TTC549 (cell line): Measurements from ENCODE around the gene TRIM15.

Experiments used
- FAIRE-seq: peaks from 2 replicates; lab custom pipeline; 2012; peaks lifted over from hg19 to GRCh38; lab: Jason Lieb, UNC

Gene TRIM15

GRCh38 chr6:30145818-30146217, 17.5 kb upstream of the TRIM15 start:
- FAIRE-seq: no peak

GRCh38 chr6:30147096-30147495, 16.2 kb upstream of the TRIM15 start:
- FAIRE-seq: no peak

GRCh38 chr6:30149234-30149633, 14.1 kb upstream of the TRIM15 start:
- no peak for FAIRE-seq

GRCh38 chr6:30149858-30150550, 13.3 kb upstream of the TRIM15 start:
- no peak for FAIRE-seq

GRCh38 chr6:30150671-30151395, 12.5 kb upstream of the TRIM15 start:
- no peak for FAIRE-seq

GRCh38 chr6:30151580-30151979, 11.8 kb upstream of the TRIM15 start:
- FAIRE-seq: no peak

GRCh38 chr6:30152016-30152673, 11.2 kb upstream of the TRIM15 start:
- no peak for FAIRE-seq

GRCh38 chr6:30152910-30153610, 10.3 kb upstream of the TRIM15 start:
- FAIRE-seq: no peak

- FAIRE-seq: no peak
These were observed 9.3 kb upstream of the TRIM15 start for GRCh38 chr6:30154061-30154460.

GRCh38 chr6:30154709-30155519, 8.4 kb upstream of the TRIM15 start:
- FAIRE-seq: no peak

GRCh38 chr6:30155520-30156261, 7.7 kb upstream of the TRIM15 start:
- no peak for FAIRE-seq

GRCh38 chr6:30156262-30156599, 7.1 kb upstream of the TRIM15 start:
- no peak for FAIRE-seq

- FAIRE-seq: no peak
These were observed 6.6 kb upstream of the TRIM15 start for GRCh38 chr6:30156774-30157173.

- no peak for FAIRE-seq
These were observed 5.8 kb upstream of the TRIM15 start for GRCh38 chr6:30157581-30157980.

GRCh38 chr6:30157999-30158398, 5.3 kb upstream of the TRIM15 start:
- no peak for FAIRE-seq

GRCh38 chr6:30158475-30159040, 4.8 kb upstream of the TRIM15 start:
- FAIRE-seq: no peak

GRCh38 chr6:30160008-30160784, 3.1 kb upstream of the TRIM15 start:
- no peak for FAIRE-seq

GRCh38 chr6:30160785-30161531, 2.4 kb upstream of the TRIM15 start, which contains the start of gene TRIM10:
Gene TRIM10 (minus strand): TSS chr6:30161211. CDS start chr6:30160858, 353 bp downstream.
- FAIRE-seq: no peak
